IMR-90 (cell line): Measurements from ENCODE around the gene TSACC. TPM values are rescaled to one million over a fixed set of nuclear protein-coding genes. Genes with fewer than 3 reads are reported as not detected.

Experiments
- ATAC-seq: fragments of 200-7000 bp; cut with Tn5 transposase; 2 replicates; pipeline ENCODE4 v1.9.1; 2020; ENCODE audit warnings: low read depth, mild to moderate bottlenecking, moderate library complexity
- BruUV-seq: library from RNA; stranded (reverse); fragments of 400-500 nt; replicated peaks from 2 replicates; lab custom pipeline; 2021; lab: Mats Ljungman, UMichigan
- CTCF ChIA-PET: fragments of 300-600 bp; formaldehyde crosslinking; extraction: SDS; loops from one replicate; lab custom pipeline; 2021; ENCODE audit warnings: antibody characterized with exemption; lab: Yijun Ruan, JAX
- POLR2A ChIA-PET: fragments of 300-600 bp; sonication (Branson Sonifier 250); formaldehyde crosslinking; loops from one replicate; lab custom pipeline; 2022; ENCODE audit warnings: antibody characterized with exemption; ENCODE audit not compliant: unreplicated experiment; lab: Charles Lee
- DNase-seq: peaks from one replicate; pipeline ENCODE4 v3.0.0; 2013
- H2AFZ ChIP-seq: replicated peaks from 2 replicates; pipeline ENCODE3; 2013; ENCODE audit warnings: low read length, mild to moderate bottlenecking; ENCODE audit not compliant: poor library complexity
- H2AK5ac ChIP-seq: 2 replicates; pipeline ENCODE4 v1.6.1; 2013; ENCODE audit warnings: low read depth, low read length, inconsistent platforms
- H2AK9ac ChIP-seq: replicated peaks from 2 replicates; pipeline ENCODE3; 2013; ENCODE audit warnings: mild to moderate bottlenecking, low read depth, low read length, moderate library complexity; ENCODE audit not compliant: poor library complexity
- H2BK120ac ChIP-seq: 2 replicates; pipeline ENCODE4 v1.6.1; 2013; ENCODE audit warnings: low read depth, low read length, inconsistent platforms
- H2BK15ac ChIP-seq: 3 replicates; pipeline ENCODE4 v1.6.1; 2013; ENCODE audit warnings: low read depth, low read length, inconsistent platforms
- H2BK20ac ChIP-seq: 2 replicates; pipeline ENCODE4 v1.6.1; 2013; ENCODE audit warnings: low read depth, mild to moderate bottlenecking, inconsistent platforms, low read length, moderate library complexity
- H2BK5ac ChIP-seq: 2 replicates; pipeline ENCODE4 v1.6.1; 2013; ENCODE audit warnings: mild to moderate bottlenecking, low read depth, low read length, inconsistent platforms; ENCODE audit not compliant: poor library complexity, severe bottlenecking
- H3K14ac ChIP-seq: replicated peaks from 2 replicates; pipeline ENCODE4 v1.6.1; 2013; ENCODE audit warnings: low read depth, low read length, inconsistent platforms
- H3K18ac ChIP-seq: 2 replicates; pipeline ENCODE4 v1.6.1; 2013; ENCODE audit warnings: low read depth, low read length, control low read depth
- H3K23ac ChIP-seq: 2 replicates; pipeline ENCODE4 v1.6.1; 2013; ENCODE audit warnings: low read depth, low read length, inconsistent platforms
- H3K27ac ChIP-seq: 2 replicates; pipeline ENCODE4 v1.5.1; 2013; ENCODE audit warnings: mild to moderate bottlenecking, control low read depth, low read length; ENCODE audit not compliant: insufficient read depth
- H3K27me3 ChIP-seq: 2 replicates; pipeline ENCODE4 v1.6.1; 2013; ENCODE audit warnings: low read length; ENCODE audit not compliant: control insufficient read depth, insufficient read depth
- H3K36me3 ChIP-seq: 2 replicates; pipeline ENCODE4 v1.6.1; 2013; ENCODE audit warnings: low read length, mixed read lengths; ENCODE audit not compliant: control insufficient read depth, insufficient read depth
- H3K4ac ChIP-seq: 2 replicates; pipeline ENCODE4 v1.6.1; 2013; ENCODE audit warnings: low read depth, low read length, inconsistent platforms
- H3K4me1 ChIP-seq: 2 replicates; pipeline ENCODE4 v1.6.1; 2013; ENCODE audit warnings: low read length, mixed read lengths; ENCODE audit not compliant: control insufficient read depth, insufficient read depth
- H3K4me2 ChIP-seq: 2 replicates; pipeline ENCODE4 v1.6.1; 2013; ENCODE audit warnings: low read depth, mild to moderate bottlenecking, control low read depth, low read length, moderate library complexity
- H3K4me3 ChIP-seq: 2 replicates; pipeline ENCODE4 v1.5.1; 2013; ENCODE audit warnings: low read depth, mild to moderate bottlenecking, control low read depth, low read length, moderate library complexity; ENCODE audit not compliant: insufficient read depth
- H3K56ac ChIP-seq: 2 replicates; pipeline ENCODE4 v1.6.1; 2013; ENCODE audit warnings: low read length, inconsistent platforms; ENCODE audit not compliant: insufficient read depth; ENCODE audit errors: extremely low read depth
- H3K79me1 ChIP-seq, 2 experiments: 2 replicates each; pipeline ENCODE4 v1.6.1; 2013; ENCODE audit warnings: low read length in 2 of 2, inconsistent platforms in 1 of 2, low read depth in 1 of 2
- H3K9ac ChIP-seq: 2 replicates; pipeline ENCODE4 v1.6.1; 2013; ENCODE audit warnings: low read depth, low read length, control low read depth
- H3K9me1 ChIP-seq: 2 replicates; pipeline ENCODE4 v1.6.1; 2013; ENCODE audit warnings: low read length, inconsistent platforms; ENCODE audit not compliant: insufficient read depth
- H3K9me3 ChIP-seq: 2 replicates; pipeline ENCODE4 v1.6.1; 2013; ENCODE audit warnings: low read length; ENCODE audit not compliant: control insufficient read depth, insufficient read depth
- H4K20me1 ChIP-seq: 2 replicates; pipeline ENCODE4 v1.6.1; 2013; ENCODE audit warnings: low read length, inconsistent platforms; ENCODE audit not compliant: insufficient read depth
- H4K5ac ChIP-seq: 2 replicates; pipeline ENCODE4 v1.6.1; 2013; ENCODE audit warnings: mild to moderate bottlenecking, low read depth, low read length, control low read depth
- H4K8ac ChIP-seq, 2 experiments: 2 replicates each; pipeline ENCODE4 v1.6.1; 2013; ENCODE audit warnings: low read depth in 2 of 2, low read length in 2 of 2, control low read depth in 1 of 2, inconsistent platforms in 1 of 2
- H4K91ac ChIP-seq: 2 replicates; pipeline ENCODE4 v1.6.1; 2013; ENCODE audit warnings: low read depth, low read length, inconsistent platforms; ENCODE audit not compliant: insufficient read depth
- CTCF ChIP-seq: conservative IDR thresholded peaks from 2 replicates; pipeline ENCODE4 v1.5.1; 2012; ENCODE audit warnings: mild to moderate bottlenecking, low read depth, low read length, improper control_type of control experiment
- RAD21 ChIP-seq: IDR thresholded peaks from 2 replicates; pipeline ENCODE4 v1.6.1; 2012; ENCODE audit warnings: low read length, improper control_type of control experiment
- SMC3 ChIP-seq: fragments of 150-350 bp; IDR thresholded peaks from 2 replicates; pipeline ENCODE4 v1.6.1; 2016; ENCODE audit warnings: low read depth, mild to moderate bottlenecking, antibody characterized with exemption, low read length, moderate library complexity
- WGBS, 2 experiments: methylation state at CpG; one replicate each; pipeline versions ENCODE4 v1.1.5 to v1.1.7; 2013; ENCODE audit warnings: missing lambda C conversion rate in 2 of 2; ENCODE audit not compliant: insufficient read length in 1 of 2; ENCODE audit errors: extremely low coverage in 2 of 2; 5-methylcytosine and 5-hydroxymethylcytosine counted together
- dilution Hi-C: fragments of 300-500 bp; cut with HindIII; formaldehyde crosslinking; loops from one replicate; pipeline ENCODE4 v1.14.3; 2018; ENCODE audit warnings: low sequenced_read_pairs; ENCODE audit not compliant: unreplicated experiment
- in situ Hi-C: fragments of 300-500 bp; cut with MboI; formaldehyde crosslinking; loops from 3 replicates; pipeline ENCODE4 v1.14.3; 2019; ENCODE audit warnings: low sequenced_read_pairs, inconsistent platforms, mixed read lengths
- intact Hi-C: fragments of 100-400 bp; cut with micrococcal nuclease; formaldehyde crosslinking; loops from 2 replicates; pipeline ENCODE4 v1.10.0; 2022
- polyA plus RNA-seq, 3 experiments: library from polyadenylated mRNA; depleted of rRNA; stranded (reverse); fragments of >200 nt; gene quantifications; 2 replicates each; pipeline ENCODE4 v1.2.3, GENCODE V29; 2012; ENCODE audit warnings: low replicate concordance in 1 of 3
- total RNA-seq: library from RNA; depleted of rRNA; stranded (reverse); fragments of >200 nt; gene quantifications from 2 replicates; pipeline ENCODE4 v1.2.3, GENCODE V29; 2012

Gene TSACC
- total and polyA plus RNA-seq, 2 of the 4 experiments (the other 2 are of a cell fraction) = 0.75 TPM; not detected in 1

DNA sequence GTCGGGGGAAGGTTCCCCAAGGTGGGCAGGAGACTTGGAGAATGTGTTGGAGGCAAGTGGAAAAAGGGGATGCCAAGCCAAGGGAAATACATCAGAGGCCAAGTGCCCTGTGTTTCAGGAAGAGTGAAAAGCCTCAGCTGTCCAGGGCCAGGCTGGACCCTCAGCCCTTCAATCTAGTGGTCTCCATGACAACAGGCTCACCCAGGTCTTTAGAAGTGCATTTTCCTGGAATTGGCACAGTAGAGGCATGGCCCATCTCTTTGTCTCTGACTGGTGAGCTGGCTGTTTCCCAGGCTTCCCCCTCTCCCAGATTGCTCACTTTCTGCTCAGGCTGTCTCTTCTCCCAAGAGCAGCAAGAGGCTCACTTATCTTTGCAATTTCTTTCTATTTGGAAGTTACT lies 20.3 kb downstream of the TSACC start:
- no TSS peak for BruUV-seq
- ChIA-PET POLR2A (interaction anchor here (0.7 kb wide), 1 partner anchor 112 kb away, joined by 9 read pairs; no protein-coding TSS in a partner anchor), CTCF (interaction anchor here (0.8 to 0.9 kb wide), 2 partner anchors 14 to 27 kb away, joined by 3 read pairs; no protein-coding TSS in a partner anchor)
- H2BK5ac ChIP-seq = no peak overlapping the region
- no peaks in the 10 kb centered on the region for H3K9me1 ChIP-seq
- no peak overlapping the region for H4K8ac ChIP-seq
- no peak overlapping the region for H3K4me3 ChIP-seq
- dilution Hi-C loops = no loop called here
- no peak overlapping the region for H3K9ac ChIP-seq
- no peak overlapping the region for H3K14ac ChIP-seq
- 20% methylated on average over 1 of the region's 1 CpG; no CpG with 5 or more reads in 1 of the 2 experiments for WGBS, 2 experiments
- H3K4me1 ChIP-seq = no peaks in the 10 kb centered on the region
- ATAC-seq = no peak
- H2BK15ac ChIP-seq = no peak overlapping the region
- H3K4ac ChIP-seq = no peak overlapping the region
- peaks cover 48% of the 10 kb centered on the region for H3K27me3 ChIP-seq
- no peaks in the 10 kb centered on the region for H3K79me1 ChIP-seq
- no peaks in the 10 kb centered on the region; the same call in 1 of the 2 replicates for H3K9me3 ChIP-seq
- no peak overlapping the region for H2BK120ac ChIP-seq
- H2AK9ac ChIP-seq = no peak overlapping the region
- no peak overlapping the region for H2BK20ac ChIP-seq
- no peak overlapping the region for H2AFZ ChIP-seq
- intact Hi-C loops = no loop called here
- H3K4me2 ChIP-seq = no peak overlapping the region
- H4K5ac ChIP-seq = no peak overlapping the region
- no peak for DNase-seq
- H3K36me3 ChIP-seq = no peaks in the 10 kb centered on the region
- TF ChIP-seq RAD21 = no peak
- TF ChIP-seq CTCF = no peak
- TF ChIP-seq SMC3 = no peak
- H3K56ac ChIP-seq = no peak overlapping the region
- in situ Hi-C loops = no loop called here
- no peak overlapping the region for H4K91ac ChIP-seq
- no peaks in the 10 kb centered on the region; the same call in 1 of the 2 replicates for H4K20me1 ChIP-seq
- H3K27ac ChIP-seq = no peak overlapping the region
- no peak overlapping the region for H2AK5ac ChIP-seq
- H3K18ac ChIP-seq = no peak overlapping the region
- H3K23ac ChIP-seq = no peak overlapping the region
